ENCODE results near the gene PLEKHM3. TPM values are rescaled to one million over a fixed set of nuclear protein-coding genes. Genes with fewer than 3 reads are reported as not detected.

The PLEKHM3 gene
- total and polyA plus RNA-seq, 2 of the 13 experiments (the other 11 are each of a cell fraction or from before 2014, with no cell fraction given), result 4.5 to 4.7 TPM

DNA sequence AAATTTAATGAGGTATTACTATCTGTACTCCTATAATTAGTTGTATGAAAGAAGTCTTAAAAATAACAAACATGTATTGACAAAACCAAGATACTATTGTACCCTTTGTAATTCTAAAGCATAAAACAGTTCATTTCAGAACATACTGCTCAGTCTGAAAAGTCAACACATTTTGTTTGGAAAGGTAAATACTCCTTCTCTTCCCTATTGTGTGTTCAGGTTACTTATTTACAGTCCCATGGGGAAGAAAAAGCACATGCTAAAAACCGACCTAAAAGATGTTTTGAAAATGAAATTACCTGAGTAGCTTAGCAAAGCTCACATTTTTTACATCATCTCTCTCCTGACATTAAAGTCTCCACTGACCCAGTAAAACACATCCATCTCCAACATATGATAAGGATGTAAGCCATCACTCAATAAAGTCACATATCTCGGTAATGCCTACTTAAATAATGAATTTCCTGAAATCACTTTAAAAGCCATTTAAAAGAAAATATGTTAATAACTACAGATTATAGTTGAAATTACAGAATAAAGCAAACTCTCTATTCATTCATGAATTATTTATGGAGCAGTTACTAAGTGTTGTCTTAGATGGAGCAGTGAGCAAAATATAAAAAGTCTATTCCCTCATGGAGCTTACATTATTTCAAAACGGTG lies 180.0 kb downstream of the PLEKHM3 start (continued):
- TF ChIP-seq, protein P1, sequence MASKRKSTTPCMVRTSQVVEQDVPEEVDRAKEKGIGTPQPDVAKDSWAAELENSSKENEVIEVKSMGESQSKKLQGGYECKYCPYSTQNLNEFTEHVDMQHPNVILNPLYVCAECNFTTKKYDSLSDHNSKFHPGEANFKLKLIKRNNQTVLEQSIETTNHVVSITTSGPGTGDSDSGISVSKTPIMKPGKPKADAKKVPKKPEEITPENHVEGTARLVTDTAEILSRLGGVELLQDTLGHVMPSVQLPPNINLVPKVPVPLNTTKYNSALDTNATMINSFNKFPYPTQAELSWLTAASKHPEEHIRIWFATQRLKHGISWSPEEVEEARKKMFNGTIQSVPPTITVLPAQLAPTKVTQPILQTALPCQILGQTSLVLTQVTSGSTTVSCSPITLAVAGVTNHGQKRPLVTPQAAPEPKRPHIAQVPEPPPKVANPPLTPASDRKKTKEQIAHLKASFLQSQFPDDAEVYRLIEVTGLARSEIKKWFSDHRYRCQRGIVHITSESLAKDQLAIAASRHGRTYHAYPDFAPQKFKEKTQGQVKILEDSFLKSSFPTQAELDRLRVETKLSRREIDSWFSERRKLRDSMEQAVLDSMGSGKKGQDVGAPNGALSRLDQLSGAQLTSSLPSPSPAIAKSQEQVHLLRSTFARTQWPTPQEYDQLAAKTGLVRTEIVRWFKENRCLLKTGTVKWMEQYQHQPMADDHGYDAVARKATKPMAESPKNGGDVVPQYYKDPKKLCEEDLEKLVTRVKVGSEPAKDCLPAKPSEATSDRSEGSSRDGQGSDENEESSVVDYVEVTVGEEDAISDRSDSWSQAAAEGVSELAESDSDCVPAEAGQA (IDR thresholded peaks at IDR 0.05; ENCODE audit: low read depth), result no peak
- TF ChIP-seq, protein P1 (CRISPR knock-in tag; IDR thresholded peaks at IDR 0.05; ENCODE audit: borderline replicate concordance), result no peak; the same call in 1 of the 2 replicates
- TF ChIP-seq RXRA (CRISPR knock-in tag; IDR thresholded peaks at IDR 0.05) (no peak), ZNF263 (CRISPR knock-in tag; IDR thresholded peaks at IDR 0.05) (no peak), SAFB2 (CRISPR knock-in tag; IDR thresholded peaks at IDR 0.05; ENCODE audit: borderline replicate concordance, low read depth) (no peak), ZSCAN12 (CRISPR knock-in tag; IDR thresholded peaks at IDR 0.05) (no peak), MIXL1 (CRISPR knock-in tag; IDR thresholded peaks at IDR 0.05) (peak; percentile 89), ZKSCAN1 (IDR thresholded peaks at IDR 0.05; ENCODE audit: low read length) (no peak), TCF12 (IDR thresholded peaks at IDR 0.05) (no peak), TCF12 (CRISPR knock-in tag; IDR thresholded peaks at IDR 0.05) (peak; percentile 50; the same call in 1 of the 2 replicates), ZNF766 (CRISPR knock-in tag; IDR thresholded peaks at IDR 0.05; ENCODE audit: borderline replicate concordance) (no peak), NFKBIZ (CRISPR knock-in tag; IDR thresholded peaks at IDR 0.05) (peak; percentile 69; the same call in 1 of the 2 replicates), ZNF788 (CRISPR knock-in tag; IDR thresholded peaks at IDR 0.05; ENCODE audit: borderline replicate concordance) (no peak), REL (CRISPR knock-in tag; conservative IDR thresholded peaks at IDR 0.05) (no peak), ZSCAN22 (CRISPR knock-in tag; IDR thresholded peaks at IDR 0.05) (peak; percentile 27; the same call in 1 of the 2 replicates), DR1 (CRISPR knock-in tag; IDR thresholded peaks at IDR 0.05) (no peak)
- TF ChIP-seq, protein P2, sequence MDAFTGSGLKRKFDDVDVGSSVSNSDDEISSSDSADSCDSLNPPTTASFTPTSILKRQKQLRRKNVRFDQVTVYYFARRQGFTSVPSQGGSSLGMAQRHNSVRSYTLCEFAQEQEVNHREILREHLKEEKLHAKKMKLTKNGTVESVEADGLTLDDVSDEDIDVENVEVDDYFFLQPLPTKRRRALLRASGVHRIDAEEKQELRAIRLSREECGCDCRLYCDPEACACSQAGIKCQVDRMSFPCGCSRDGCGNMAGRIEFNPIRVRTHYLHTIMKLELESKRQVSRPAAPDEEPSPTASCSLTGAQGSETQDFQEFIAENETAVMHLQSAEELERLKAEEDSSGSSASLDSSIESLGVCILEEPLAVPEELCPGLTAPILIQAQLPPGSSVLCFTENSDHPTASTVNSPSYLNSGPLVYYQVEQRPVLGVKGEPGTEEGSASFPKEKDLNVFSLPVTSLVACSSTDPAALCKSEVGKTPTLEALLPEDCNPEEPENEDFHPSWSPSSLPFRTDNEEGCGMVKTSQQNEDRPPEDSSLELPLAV (CRISPR knock-in tag; conservative IDR thresholded peaks at IDR 0.05; ENCODE audit: low read depth), result no peak
- TF ChIP-seq, protein P3, sequence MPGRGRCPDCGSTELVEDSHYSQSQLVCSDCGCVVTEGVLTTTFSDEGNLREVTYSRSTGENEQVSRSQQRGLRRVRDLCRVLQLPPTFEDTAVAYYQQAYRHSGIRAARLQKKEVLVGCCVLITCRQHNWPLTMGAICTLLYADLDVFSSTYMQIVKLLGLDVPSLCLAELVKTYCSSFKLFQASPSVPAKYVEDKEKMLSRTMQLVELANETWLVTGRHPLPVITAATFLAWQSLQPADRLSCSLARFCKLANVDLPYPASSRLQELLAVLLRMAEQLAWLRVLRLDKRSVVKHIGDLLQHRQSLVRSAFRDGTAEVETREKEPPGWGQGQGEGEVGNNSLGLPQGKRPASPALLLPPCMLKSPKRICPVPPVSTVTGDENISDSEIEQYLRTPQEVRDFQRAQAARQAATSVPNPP (CRISPR knock-in tag; IDR thresholded peaks at IDR 0.05), result no peak
- TF ChIP-seq, protein P4, sequence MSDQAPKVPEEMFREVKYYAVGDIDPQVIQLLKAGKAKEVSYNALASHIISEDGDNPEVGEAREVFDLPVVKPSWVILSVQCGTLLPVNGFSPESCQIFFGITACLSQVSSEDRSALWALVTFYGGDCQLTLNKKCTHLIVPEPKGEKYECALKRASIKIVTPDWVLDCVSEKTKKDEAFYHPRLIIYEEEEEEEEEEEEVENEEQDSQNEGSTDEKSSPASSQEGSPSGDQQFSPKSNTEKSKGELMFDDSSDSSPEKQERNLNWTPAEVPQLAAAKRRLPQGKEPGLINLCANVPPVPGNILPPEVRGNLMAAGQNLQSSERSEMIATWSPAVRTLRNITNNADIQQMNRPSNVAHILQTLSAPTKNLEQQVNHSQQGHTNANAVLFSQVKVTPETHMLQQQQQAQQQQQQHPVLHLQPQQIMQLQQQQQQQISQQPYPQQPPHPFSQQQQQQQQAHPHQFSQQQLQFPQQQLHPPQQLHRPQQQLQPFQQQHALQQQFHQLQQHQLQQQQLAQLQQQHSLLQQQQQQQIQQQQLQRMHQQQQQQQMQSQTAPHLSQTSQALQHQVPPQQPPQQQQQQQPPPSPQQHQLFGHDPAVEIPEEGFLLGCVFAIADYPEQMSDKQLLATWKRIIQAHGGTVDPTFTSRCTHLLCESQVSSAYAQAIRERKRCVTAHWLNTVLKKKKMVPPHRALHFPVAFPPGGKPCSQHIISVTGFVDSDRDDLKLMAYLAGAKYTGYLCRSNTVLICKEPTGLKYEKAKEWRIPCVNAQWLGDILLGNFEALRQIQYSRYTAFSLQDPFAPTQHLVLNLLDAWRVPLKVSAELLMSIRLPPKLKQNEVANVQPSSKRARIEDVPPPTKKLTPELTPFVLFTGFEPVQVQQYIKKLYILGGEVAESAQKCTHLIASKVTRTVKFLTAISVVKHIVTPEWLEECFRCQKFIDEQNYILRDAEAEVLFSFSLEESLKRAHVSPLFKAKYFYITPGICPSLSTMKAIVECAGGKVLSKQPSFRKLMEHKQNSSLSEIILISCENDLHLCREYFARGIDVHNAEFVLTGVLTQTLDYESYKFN (CRISPR knock-in tag; conservative IDR thresholded peaks at IDR 0.05), result peak; percentile 96

All from HepG2 (cell line).